SW 1271 (cell line): ENCODE data around the gene FOXN3.
"Not testable (repeated sequence)": the region's sequence is repeated elsewhere in the genome, so short reads cannot be mapped to it uniquely, and the experiment has no call there.

Source experiments
- DNase-seq, 2 experiments: peaks; one replicate each; lab custom pipeline; 2025; lab: John Stamatoyannopoulos, UW

FOXN3 gene

GRCh38 chr14:89270439-89271227 is 146.4 kb downstream of the FOXN3 start:
- DNase-seq = no peak

- no peak for DNase-seq
These were observed 147.6 kb downstream of the FOXN3 start for GRCh38 chr14:89269404-89269803.

- no peak for DNase-seq
These were observed 148.5 kb downstream of the FOXN3 start for GRCh38 chr14:89268514-89268913.

- DNase-seq = no peak
These were observed 149.4 kb downstream of the FOXN3 start for GRCh38 chr14:89267656-89268055.

- DNase-seq = no peak
These were observed 149.9 kb downstream of the FOXN3 start for GRCh38 chr14:89267163-89267562.

- no peak for DNase-seq
These were observed 150.3 kb downstream of the FOXN3 start for GRCh38 chr14:89266754-89267153.

- no peak for DNase-seq
These were observed 151.8 kb downstream of the FOXN3 start for GRCh38 chr14:89265234-89265633.

GRCh38 chr14:89264196-89264800 is 152.7 kb downstream of the FOXN3 start:
- no peak for DNase-seq

GRCh38 chr14:89262041-89262440 is 155.0 kb downstream of the FOXN3 start:
- DNase-seq = no peak

- no peak for DNase-seq
These were observed 156.1 kb downstream of the FOXN3 start for GRCh38 chr14:89260898-89261297.

- DNase-seq = no peak
These were observed 157.0 kb downstream of the FOXN3 start for GRCh38 chr14:89259951-89260609.

- no peak for DNase-seq
These were observed 158.2 kb downstream of the FOXN3 start for GRCh38 chr14:89258728-89259273.

GRCh38 chr14:89256951-89257350 is 160.1 kb downstream of the FOXN3 start:
- DNase-seq = no peak

GRCh38 chr14:89256283-89256682 is 160.8 kb downstream of the FOXN3 start:
- DNase-seq = no peak

GRCh38 chr14:89255852-89256251 is 161.2 kb downstream of the FOXN3 start:
- DNase-seq = no peak

GRCh38 chr14:89255012-89255411 is 162.0 kb downstream of the FOXN3 start:
- DNase-seq = no peak

- DNase-seq = no peak
These were observed 162.7 kb downstream of the FOXN3 start for GRCh38 chr14:89254166-89254909.

GRCh38 chr14:89252887-89253532 is 164.0 kb downstream of the FOXN3 start:
- no peak for DNase-seq

GRCh38 chr14:89251061-89251460 is 166.0 kb downstream of the FOXN3 start:
- no peak for DNase-seq

GRCh38 chr14:89250655-89250975 is 166.4 kb downstream of the FOXN3 start:
- not testable (repeated sequence) for DNase-seq

GRCh38 chr14:89249972-89250654 is 166.9 kb downstream of the FOXN3 start:
- DNase-seq = no peak
